ENCODE data around the gene TNK1.
A peak's percentile ranks its signal among the peaks of the same experiment; 100 is the strongest.
"Not testable (repeated sequence)": the region's sequence is repeated elsewhere in the genome, so short reads cannot be mapped to it uniquely, and the experiment has no call there.

TNK1 gene

GRCh38 chr17:7380855-7381683, at the start of gene TNK1:
TSS of gene TNK1 (plus strand) at chr17:7381089. CDS start at chr17:7382927, 1,838 bp downstream.
- DNase-seq (ENCODE audit: low read depth) = no peak

- no peak for DNase-seq (ENCODE audit: low read depth)
Observed at GRCh38 chr17:7332111-7332510, 48.8 kb upstream of the TNK1 start.

GRCh38 chr17:7332600-7333069, 48.3 kb upstream of the TNK1 start:
- DNase-seq (ENCODE audit: low read depth) = not testable (repeated sequence)

- DNase-seq (ENCODE audit: low read depth) = no peak
Observed at GRCh38 chr17:7334938-7335538, 45.9 kb upstream of the TNK1 start.

- DNase-seq (ENCODE audit: low read depth) = not testable (repeated sequence)
Observed at GRCh38 chr17:7335765-7336164, 45.1 kb upstream of the TNK1 start.

GRCh38 chr17:7336240-7337175, 44.4 kb upstream of the TNK1 start, which contains the start of gene ACAP1:
TSS of gene ACAP1 (plus strand) at chr17:7336529. CDS start at chr17:7336735, 206 bp downstream.
- DNase-seq (ENCODE audit: low read depth) = peak; percentile 80

- not testable (repeated sequence) for DNase-seq (ENCODE audit: low read depth)
Observed at GRCh38 chr17:7337600-7337999, 43.3 kb upstream of the TNK1 start.

GRCh38 chr17:7340179-7340578, 40.7 kb upstream of the TNK1 start:
- DNase-seq (ENCODE audit: low read depth) = no peak

GRCh38 chr17:7341842-7342241, 39.0 kb upstream of the TNK1 start:
- no peak for DNase-seq (ENCODE audit: low read depth)

- DNase-seq (ENCODE audit: low read depth) = no peak
Observed at GRCh38 chr17:7343250-7343649, 37.6 kb upstream of the TNK1 start.

- no peak for DNase-seq (ENCODE audit: low read depth)
Observed at GRCh38 chr17:7346761-7347614, 33.9 kb upstream of the TNK1 start.

- no peak for DNase-seq (ENCODE audit: low read depth)
Observed at GRCh38 chr17:7347630-7348477, 33.0 kb upstream of the TNK1 start.

GRCh38 chr17:7348478-7349242, 32.2 kb upstream of the TNK1 start:
- DNase-seq (ENCODE audit: low read depth) = no peak

GRCh38 chr17:7351665-7352502, 29.0 kb upstream of the TNK1 start, which contains the start of gene KCTD11:
TSS of gene KCTD11 (plus strand) at chr17:7352162.
- DNase-seq (ENCODE audit: low read depth) = no peak

GRCh38 chr17:7352503-7352889, 28.4 kb upstream of the TNK1 start:
- DNase-seq (ENCODE audit: low read depth) = no peak

- DNase-seq (ENCODE audit: low read depth) = no peak
Observed at GRCh38 chr17:7352910-7353635, 27.8 kb upstream of the TNK1 start.

- DNase-seq (ENCODE audit: low read depth) = no peak
Observed at GRCh38 chr17:7354262-7354843, 26.5 kb upstream of the TNK1 start.
